GM18519 (cell line): ENCODE measurements around the gene CDCA7L.

Source experiments
- ATAC-seq: cut with Tn5 transposase; IDR thresholded peaks from one replicate; pipeline ENCODE4 v1.9.1; 2021; ENCODE audit warnings: mild to moderate bottlenecking, moderate library complexity; ENCODE audit not compliant: unreplicated experiment, low FRiP score

CDCA7L gene, protein sequence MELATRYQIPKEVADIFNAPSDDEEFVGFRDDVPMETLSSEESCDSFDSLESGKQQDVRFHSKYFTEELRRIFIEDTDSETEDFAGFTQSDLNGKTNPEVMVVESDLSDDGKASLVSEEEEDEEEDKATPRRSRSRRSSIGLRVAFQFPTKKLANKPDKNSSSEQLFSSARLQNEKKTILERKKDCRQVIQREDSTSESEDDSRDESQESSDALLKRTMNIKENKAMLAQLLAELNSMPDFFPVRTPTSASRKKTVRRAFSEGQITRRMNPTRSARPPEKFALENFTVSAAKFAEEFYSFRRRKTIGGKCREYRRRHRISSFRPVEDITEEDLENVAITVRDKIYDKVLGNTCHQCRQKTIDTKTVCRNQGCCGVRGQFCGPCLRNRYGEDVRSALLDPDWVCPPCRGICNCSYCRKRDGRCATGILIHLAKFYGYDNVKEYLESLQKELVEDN

DNA sequence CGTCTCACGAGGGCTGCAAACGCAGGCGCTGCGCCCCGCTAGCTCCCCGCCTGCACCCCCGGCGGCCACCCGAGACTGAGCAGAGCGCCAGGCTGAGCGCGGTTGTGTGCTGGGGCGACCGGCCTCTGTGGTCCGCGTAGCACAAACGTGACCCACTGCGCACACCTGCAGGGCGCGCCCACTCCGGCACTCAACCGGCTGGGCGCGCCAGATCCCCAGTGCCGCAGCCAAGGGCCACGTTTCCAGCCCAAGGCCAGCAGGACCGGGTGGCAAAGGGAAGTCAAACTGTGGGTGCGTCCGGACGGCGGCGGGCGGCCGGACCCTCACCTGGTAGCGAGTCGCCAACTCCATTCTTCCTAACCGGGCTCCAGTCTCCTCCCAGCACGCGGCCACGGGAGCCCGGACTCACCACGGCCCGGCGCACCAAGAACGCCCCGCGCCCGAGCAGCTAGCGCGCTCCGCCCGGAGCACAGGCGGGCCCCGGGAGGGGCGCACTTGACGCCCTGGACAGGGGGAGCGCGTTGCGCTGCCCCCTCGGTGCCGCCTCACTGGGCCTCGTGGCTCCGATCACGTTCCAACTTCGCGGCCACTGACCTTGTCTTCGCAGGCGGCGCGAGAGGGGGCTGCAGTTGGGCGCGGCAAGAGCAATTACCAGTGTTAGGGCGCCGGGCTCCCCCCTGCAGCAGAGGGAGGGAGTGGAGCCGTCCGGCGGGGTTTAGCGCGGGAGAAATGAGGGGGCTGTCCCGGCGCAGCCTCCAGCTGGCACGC lies at the start of gene CDCA7L:
TSS of gene CDCA7L (minus strand) at position 446 of the 768 bp plus-strand sequence. CDS start at position 351, 95 bp downstream.
- peak; percentile 65 for ATAC-seq

DNA sequence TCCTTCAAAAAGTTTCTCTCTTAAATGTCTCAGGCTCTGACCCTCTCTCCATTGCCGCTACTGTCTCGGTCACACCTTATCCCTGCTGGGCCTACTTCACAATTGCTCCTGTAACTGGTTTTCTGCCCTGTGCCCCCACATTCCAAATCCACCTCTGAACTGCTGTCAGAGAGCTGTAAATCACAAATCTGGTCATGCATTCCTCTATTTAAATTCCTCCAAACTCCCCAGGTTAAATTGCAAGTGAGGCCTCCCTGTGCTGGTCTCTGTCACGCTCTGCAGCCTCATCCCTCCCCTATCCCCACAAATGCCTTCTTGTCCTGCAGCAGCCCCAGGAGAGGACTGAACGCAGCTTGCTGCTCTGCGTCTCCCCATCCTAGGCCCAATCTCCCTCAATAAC lies 40.4 kb upstream of the CDCA7L start:
- no peak for ATAC-seq

DNA sequence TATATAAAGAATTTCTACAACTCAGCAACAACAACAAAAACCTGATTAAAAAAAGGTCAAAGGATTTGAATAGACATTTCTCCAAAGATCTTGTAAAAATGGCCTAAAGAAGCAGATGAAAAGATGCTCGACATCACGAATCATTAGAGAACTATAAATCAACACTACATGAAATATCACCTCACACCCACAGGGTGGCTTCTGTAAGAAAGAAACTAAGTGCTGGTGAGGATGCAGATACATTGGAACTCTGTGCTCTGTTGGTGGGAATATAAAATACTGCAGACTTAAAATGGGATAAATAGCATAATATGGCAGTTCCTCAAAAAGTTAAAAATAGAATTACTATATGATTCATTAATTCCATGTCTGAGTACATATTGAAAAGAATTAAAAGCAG lies 38.3 kb upstream of the CDCA7L start:
- ATAC-seq = no peak

DNA sequence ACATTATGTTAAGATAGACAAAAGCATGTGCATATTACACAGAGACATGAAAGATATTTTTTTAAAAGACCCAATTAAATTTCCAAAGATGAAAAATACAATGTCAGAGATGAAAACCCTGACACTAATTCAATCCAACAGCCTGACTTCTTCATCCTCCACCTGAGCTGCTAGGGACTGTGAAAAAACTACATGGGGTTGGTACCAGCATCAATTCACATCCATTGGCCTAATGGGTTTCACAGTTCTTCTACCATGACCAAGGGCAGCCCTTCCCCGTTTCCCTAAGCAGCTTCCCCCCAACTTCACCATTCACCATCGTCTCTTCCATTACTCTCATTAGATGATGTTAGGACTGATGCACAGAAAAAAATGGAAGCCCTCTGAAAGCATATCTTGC lies 37.4 kb upstream of the CDCA7L start:
- ATAC-seq = no peak

DNA sequence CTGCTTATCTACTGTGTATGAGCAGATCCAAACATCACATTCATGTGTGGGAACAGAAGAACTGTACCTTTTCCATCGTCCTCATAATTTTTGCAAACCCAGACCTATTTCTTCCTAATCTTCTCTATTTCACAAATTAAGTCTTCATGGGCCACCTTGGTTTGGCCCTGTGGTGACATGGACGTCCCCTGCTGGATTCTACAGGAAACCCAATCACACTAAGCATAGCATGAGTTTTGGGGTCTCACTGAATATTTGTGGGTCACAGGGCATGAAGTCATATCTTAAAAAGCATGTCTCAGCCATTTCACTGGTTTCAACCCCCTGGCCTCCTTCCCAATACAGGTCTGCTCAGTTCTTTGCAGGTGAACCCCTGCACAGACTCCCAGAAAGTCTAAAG lies 35.8 kb upstream of the CDCA7L start:
- ATAC-seq = no peak

DNA sequence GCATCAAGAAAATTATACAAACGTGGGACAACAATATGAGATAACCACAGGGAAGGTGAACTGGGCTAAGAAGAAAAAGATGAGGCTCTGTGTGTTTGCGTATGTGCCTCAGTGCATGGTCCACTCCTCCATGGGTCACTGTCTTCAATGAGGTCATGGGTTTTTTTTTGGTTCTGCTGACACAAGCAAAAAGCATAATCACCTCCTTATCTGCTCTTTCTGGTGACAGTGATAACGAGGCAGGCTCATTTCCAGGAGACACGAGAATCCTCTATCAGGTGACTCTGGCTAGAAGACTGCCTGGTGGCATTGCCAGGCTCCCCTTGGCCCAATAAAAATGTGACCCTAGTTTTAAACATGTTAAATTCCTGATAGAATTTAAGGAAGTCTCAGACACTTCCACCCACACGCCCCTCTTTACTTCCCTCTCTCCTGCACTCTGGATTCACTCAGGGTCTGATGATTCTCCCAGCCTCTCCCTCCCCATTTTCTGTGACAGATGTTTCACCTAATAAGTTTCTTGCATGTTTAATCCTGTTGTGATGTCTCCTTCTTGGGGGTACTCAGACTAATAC lies 35.3 kb upstream of the CDCA7L start:
- ATAC-seq = no peak

DNA sequence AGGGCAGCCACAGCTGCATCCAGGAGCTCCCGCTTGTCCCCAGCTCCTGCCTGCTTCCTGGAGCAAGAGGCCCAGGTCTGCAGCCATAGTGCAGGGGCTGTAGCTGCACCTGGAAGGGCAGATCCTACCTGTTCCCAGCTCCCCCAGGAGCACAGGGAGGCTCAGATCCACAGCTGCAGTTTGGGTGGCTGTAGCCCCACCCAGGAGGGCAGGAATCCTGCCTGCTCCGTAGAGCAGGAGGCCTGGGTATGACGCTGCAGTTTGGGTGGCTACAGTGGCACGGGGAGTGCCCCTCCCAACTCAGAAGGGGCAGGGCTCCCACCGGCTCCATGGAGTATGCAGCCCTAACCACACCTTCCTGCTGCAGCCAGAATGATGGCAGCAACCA lies 26.7 kb upstream of the CDCA7L start:
- no peak for ATAC-seq

DNA sequence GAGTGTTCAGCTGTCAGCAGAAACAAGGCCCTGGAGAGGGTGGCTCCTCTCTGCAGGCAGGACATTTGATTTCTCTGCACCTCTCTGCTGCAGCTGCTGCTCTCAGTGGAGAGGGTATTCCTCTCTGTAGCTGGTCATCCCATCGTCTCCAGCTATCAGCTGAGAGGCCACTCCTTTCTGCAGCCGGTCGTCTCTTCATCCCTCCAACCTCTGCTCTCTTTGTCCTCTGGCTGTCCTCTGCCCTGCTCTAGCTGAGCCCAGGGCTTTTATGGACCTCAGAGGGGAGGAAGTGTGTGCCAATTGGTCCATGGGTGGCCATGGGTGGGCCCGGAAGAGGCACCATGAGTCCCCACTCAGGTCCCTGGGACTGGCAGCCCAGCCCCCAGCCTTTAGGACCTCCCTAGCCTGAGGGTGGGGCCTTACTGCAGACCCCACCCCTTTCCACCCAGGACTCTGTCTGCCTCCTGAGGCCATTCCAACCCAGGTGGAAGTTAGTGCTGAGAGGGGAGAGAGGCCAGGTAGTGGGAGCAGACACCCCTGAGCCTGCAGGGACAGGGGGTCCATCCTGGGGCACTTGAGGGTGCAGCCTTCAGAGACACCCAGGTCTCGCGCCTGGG lies 26.2 kb upstream of the CDCA7L start:
- ATAC-seq = no peak

DNA sequence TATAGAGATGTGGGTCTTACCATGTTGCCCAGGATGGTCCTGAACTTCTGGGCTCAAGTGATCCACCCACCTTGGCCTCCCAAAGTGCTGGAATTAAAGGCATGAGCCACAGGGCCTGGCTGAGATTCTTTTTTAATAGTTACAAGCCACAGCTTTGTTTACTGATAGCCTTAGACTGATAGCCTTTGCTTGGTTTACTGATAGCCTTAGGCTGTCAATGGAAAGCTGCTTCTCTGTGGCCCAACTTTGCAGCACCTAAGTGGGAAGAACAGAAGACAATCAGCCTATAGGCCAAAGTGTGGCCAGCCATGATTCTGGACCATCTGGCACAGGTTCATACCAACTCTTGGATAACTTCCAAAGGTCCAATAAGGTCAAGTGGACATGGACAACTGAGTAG lies 24.1 kb upstream of the CDCA7L start:
- no peak for ATAC-seq

DNA sequence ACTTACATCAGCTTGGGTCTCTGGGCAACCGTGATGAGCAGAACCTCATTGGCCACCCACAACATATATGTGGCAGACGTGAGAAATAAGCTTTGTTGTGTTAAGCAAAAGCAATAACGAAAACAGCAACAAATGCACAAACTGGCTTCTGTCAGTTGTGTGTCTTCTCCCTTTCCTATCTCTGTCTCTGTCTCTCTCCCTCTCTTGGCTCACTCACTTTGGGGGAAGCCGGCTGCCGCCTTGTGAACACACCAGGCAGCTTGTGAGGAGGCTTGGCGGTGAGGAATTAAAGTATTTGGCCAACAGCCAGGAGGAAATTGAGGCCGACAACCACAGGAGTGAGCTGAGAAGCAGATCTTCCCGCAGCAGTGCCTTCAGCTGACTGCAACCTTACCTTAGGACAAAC lies 21.9 kb upstream of the CDCA7L start:
- no peak for ATAC-seq

DNA sequence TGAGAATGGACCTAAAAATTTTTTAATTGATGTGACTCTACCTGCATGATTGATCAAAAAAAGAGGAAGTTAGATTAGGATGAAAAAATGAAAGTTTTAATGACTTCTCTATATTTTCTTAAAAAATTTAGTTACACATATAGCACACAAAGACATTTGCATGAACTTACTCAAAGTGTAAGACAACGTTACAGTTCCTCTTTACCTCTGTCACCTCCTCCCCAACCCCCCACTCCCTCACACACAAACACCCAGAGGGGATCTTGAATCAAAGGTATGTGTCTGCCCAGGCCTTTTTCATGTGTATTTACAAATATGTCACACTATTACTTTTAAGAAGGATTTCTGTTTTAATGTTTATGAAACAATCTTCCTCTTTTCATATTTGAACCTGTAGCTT lies 20.6 kb upstream of the CDCA7L start:
- peak; percentile 95 for ATAC-seq

DNA sequence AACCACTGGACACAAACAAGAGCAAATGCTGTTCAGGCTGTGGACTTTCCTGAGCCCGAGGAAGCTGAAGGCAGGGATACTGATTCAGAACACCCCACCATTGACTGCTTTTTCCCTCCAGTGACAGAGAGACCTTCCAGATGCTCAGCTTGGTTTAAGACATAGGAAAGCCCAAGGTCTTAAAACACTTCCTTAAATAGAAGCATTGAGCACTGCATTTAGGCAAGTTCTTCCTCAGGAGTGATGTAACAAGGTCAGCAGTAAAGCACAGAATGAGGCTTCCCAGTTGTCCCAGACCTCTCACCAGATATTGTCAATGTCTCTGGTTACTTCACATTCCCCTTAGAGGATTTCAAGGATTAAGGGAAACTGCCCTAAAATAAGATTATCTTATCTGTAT lies 19.6 kb upstream of the CDCA7L start:
- no peak for ATAC-seq

DNA sequence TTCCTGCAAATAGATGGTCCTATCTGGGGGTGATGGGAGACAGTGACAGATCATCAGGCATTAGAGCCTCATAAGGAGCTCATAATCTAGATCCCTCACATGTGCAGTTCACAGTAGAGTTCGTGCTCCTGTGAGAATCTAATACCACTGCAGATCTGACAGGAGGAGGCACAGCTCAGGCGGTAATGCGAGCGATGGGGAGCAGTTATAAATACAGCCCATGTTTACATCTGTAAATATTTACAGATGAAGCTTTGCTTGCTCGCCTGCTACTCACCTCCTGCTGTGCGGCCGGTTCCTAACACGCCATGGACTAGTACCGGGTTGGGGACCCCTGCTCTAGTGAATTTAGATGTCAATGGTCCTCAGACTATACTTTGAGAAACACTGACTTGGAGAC lies 17.0 kb upstream of the CDCA7L start:
- ATAC-seq = no peak

DNA sequence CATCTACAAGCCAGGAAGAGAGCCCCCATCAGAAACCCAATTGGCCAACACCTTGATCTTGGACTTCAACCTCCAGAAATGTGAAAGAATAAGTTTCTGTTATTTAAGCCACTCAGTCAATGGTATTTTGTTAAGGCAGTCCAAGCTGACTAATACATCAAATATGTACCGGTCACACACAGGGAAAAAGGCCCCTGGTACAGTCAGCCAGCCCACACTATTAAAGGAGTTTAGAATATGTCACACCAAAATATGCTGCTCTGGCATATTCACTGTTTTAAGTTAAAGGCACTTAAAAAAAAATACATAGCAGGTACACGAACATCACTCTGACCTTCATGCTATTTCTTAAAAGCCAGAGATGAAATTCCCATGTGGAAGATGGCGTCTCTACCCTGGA lies 15.2 kb upstream of the CDCA7L start:
- no peak for ATAC-seq

DNA sequence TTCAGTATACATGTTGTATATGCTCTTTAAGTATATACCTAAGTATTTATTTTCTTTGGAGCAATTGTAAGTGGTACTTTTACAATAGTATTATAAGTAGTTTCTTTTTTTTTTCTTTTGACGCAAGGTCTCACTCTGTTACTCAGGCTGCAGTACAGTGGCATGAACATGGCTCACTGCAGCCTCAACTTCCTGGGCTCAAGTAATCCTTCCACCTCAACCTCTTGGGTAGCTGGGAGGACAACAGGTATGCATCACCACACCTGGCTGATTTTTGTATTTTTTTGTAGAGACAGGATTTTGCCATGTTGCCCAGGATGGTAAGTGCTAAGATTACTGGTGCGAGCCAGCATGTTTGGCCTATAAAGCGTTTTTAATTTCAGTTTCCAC lies 13.7 kb upstream of the CDCA7L start:
- no peak for ATAC-seq

DNA sequence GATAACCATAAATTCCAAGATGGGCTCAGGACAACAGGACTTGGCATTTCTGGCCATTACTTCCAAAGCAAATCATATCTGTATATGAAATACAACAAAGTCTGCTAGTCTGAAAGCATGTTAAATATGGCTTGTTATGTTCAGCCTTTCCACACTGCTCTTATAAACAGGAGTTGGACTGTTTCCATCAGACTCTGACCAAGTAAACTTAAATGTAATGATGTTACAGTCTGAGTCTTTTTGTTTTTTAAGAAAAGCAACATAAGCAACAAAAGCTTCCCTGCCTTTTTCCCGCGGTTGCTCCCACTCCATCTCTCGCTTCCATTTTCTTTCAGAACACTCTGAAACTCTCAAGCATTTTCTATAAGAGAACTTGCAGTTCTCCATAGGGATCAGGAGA lies 8.1 kb upstream of the CDCA7L start:
- ATAC-seq = no peak

DNA sequence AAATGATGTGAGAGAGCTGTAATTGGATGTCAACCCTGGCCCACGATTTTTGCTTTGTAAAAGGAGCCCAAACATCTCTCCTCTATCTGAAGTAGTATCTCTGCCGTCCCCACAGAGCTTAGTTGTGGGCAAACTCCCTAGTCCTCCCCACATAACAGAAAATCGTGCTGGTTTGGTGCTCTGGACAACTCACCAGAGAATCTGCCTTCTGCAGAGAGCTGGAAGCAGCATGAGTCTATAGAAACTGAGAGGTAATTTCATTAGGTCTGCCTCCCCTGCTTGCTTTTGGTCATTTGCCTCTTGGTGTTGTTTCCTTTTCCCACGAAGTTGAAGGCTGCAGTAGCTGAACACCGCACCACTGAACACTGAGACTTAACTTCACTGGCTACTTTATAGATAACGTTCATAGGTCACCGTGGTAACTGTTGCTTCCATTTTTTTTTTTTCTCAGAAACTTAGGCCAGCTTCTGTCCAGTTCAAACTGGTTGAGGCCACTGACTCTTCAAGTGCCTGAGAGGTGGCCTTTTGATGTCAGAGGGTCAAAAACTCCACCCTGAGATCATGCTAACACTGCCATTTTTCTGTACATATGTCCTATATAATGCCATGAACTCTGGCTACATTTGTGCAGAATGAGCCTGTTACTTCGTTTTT lies 3.3 kb upstream of the CDCA7L start:
- no peak for ATAC-seq

DNA sequence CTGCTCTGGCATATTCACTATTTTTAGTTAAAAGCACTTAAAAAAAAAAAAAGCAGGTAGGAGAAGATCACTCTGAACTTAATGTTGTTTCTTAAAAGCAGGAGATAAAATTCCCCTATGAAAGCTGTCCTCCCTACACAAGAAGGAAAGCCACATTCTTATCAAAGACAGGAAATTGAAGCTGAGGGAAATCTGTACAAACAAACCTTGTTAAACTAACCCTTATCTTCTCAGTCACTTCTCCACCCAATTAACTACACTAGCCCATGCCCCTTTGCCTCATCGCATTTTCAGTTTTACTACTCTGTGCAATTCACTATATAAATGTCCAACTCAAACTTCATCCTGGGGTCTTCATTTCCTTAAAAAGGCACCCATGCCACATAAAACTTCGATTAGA lies 2.7 kb upstream of the CDCA7L start:
- ATAC-seq = no peak

DNA sequence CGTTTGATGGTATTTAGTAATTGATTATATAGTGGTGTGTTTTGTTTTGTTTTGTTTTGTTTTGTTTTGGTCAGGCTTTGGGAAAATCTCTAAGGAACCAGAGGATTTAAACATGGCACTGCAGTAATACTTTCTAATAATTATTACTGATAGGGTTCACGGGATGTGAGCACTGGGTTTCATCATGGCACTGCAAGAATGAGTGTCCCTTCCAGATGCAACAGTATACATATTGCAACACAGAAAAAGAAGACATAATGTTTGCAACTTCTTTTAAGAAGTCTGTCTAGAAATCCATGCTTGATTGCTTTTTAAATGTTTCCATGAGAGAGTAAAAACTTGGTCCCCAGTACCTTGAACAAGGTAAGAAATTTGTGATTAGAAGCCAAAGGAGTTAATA lies 2.2 kb upstream of the CDCA7L start:
- ATAC-seq = no peak

DNA sequence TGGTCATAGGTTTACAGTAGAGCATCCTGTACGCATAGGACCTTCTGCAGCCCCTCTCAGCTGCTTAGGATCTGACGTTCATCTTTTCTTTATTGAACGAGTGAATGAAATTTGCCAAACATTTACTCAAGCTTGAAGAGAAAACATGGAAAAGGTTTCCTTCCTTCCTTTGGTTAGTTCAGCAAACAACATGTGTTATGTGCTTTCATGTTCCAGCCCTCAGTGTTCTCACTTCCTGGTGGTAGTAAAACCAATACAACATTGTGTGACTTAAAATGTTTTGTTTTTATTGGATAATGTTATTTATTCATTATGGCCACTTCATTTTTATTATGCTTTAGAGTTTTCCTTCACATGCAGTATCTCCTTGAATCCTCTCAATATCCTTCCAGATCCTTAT lies 1.4 kb upstream of the CDCA7L start:
- no peak for ATAC-seq
